WTC11 (cell line): Measurements from ENCODE around the gene CIDEB. TPM values are rescaled to one million over a fixed set of nuclear protein-coding genes. Genes with fewer than 3 reads are reported as not detected.

Source experiments
- ATAC-seq: fragments of 200-7000 bp; cut with Tn5 transposase; 2 replicates; pipeline ENCODE4 v1.10.0; 2021; ENCODE audit warnings: mild to moderate bottlenecking, moderate library complexity
- CTCF ChIA-PET: fragments of 300-600 bp; sonication (Branson Sonifier 250); formaldehyde crosslinking; loops from one replicate; lab custom pipeline; 2021; ENCODE audit warnings: antibody characterized with exemption; lab: Charles Lee
- POLR2A ChIA-PET: fragments of 350-600 bp; sonication (Branson Sonifier 250); formaldehyde crosslinking; loops from one replicate; lab custom pipeline; 2021; ENCODE audit warnings: antibody characterized with exemption; lab: Charles Lee
- DNase-seq: peaks from one replicate; pipeline ENCODE4 v3.0.0; 2021; ENCODE audit warnings: low spot score
- H3K27ac Mint-ChIP-seq: 2 replicates; pipeline ENCODE4 v1.8.0; 2021; ENCODE audit warnings: mixed read lengths
- H3K27me3 Mint-ChIP-seq: 2 replicates; pipeline ENCODE4 v1.8.0; 2021; ENCODE audit warnings: low read depth, mild to moderate bottlenecking, moderate library complexity, mixed read lengths
- H3K36me3 Mint-ChIP-seq: 2 replicates; pipeline ENCODE4 v1.8.0; 2021; ENCODE audit warnings: mixed read lengths
- H3K4me1 Mint-ChIP-seq: 2 replicates; pipeline ENCODE4 v1.8.0; 2022; ENCODE audit warnings: mixed read lengths
- H3K4me3 Mint-ChIP-seq: 2 replicates; pipeline ENCODE4 v1.8.0; 2021; ENCODE audit warnings: mild to moderate bottlenecking, moderate library complexity, mixed read lengths
- H3K9me3 Mint-ChIP-seq: 2 replicates; pipeline ENCODE4 v1.8.0; 2021; ENCODE audit warnings: mixed read lengths
- FOXK1 ChIP-seq: sonication (generic); formaldehyde crosslinking; IDR thresholded peaks from 2 replicates; pipeline ENCODE4 v1.8.0; 2022; ENCODE audit warnings: mild to moderate bottlenecking, moderate library complexity, missing genetic modification reagents
- GABPB1 ChIP-seq: sonication (generic); formaldehyde crosslinking; IDR thresholded peaks from 2 replicates; pipeline ENCODE4 v1.8.1; 2023; ENCODE audit warnings: mild to moderate bottlenecking, missing genetic modification reagents
- NFE2L1 ChIP-seq: sonication (generic); formaldehyde crosslinking; IDR thresholded peaks from 2 replicates; pipeline ENCODE4 v1.8.1; 2023; ENCODE audit warnings: missing genetic modification reagents
- NR3C1 ChIP-seq: sonication (generic); formaldehyde crosslinking; conservative IDR thresholded peaks from 2 replicates; pipeline ENCODE4 v1.8.1; 2023; ENCODE audit warnings: low read depth, mild to moderate bottlenecking, missing genetic modification reagents
- ZNF317 ChIP-seq: sonication (generic); formaldehyde crosslinking; IDR thresholded peaks from 2 replicates; pipeline ENCODE4 v1.8.1; 2023; ENCODE audit warnings: low read depth, mild to moderate bottlenecking, moderate library complexity, missing genetic modification reagents, borderline replicate concordance
- total RNA-seq: library from RNA; stranded (reverse); gene quantifications from 3 replicates; pipeline ENCODE4 v1.2.3, GENCODE V29; 2021
- TF ChIP-seq, protein P1 (sequence below): sonication (generic); formaldehyde crosslinking; IDR thresholded peaks from 2 replicates; pipeline ENCODE4 v1.8.1; 2023; ENCODE audit warnings: mild to moderate bottlenecking, missing genetic modification reagents, borderline replicate concordance
- TF ChIP-seq, protein P2 (sequence below): sonication (generic); formaldehyde crosslinking; IDR thresholded peaks from 2 replicates; pipeline ENCODE4 v1.8.1; 2022; ENCODE audit warnings: low read depth, missing genetic modification reagents, borderline replicate concordance
- TF ChIP-seq, protein P3 (sequence below): fragments of 250-450 bp; sonication (Bioruptor Pico); IDR thresholded peaks from 2 replicates; pipeline ENCODE4 v1.9.0; 2021; ENCODE audit warnings: mild to moderate bottlenecking
- TF ChIP-seq, protein P4 (sequence below): sonication (generic); formaldehyde crosslinking; IDR thresholded peaks from 2 replicates; pipeline ENCODE4 v1.8.1; 2023; ENCODE audit warnings: mild to moderate bottlenecking, missing genetic modification reagents
- TF ChIP-seq, protein P5 (sequence below): sonication (generic); formaldehyde crosslinking; IDR thresholded peaks from 2 replicates; pipeline ENCODE4 v1.8.0; 2022; ENCODE audit warnings: mild to moderate bottlenecking, missing genetic modification reagents

Gene CIDEB
- total RNA-seq, 1 experiment from 2014 or later, result 4.7 TPM

DNA sequence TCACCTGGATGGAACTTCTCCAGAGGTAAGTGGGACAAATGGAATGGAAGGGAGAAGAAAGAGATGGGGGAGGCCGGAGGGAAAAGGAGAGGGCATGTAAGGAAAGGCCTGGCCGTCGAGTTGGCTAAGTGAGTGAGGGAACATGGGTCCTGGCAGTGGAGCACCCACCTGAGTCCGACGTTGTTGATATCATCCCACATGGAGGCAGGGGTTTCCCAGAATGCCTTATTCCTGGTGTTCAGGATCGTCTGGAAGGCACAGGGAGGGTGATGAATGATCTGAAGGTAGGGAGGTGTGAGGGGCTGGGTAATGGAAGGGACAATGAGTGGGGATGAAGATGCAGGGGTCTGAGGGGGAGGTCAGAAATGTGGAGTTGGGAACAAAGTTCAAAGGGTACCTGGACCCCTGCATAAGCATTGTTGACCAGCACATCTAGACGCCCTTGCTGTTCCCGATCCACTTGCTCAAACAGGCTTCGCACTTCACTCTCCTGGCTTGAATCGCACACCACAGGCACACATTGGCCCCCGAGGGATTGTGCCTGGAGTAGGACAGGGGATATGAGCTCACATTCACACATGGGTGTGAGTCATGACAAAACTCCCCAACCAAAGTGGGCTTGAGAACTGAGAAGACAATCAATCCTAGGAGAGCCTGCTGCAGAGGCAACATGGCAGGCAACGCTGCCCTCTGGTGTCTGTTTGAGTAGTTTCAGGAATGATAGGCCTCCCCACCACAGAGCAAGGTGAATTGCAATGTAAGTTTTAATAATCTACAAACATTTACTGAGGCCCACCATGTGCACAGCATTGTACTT is 11.2 kb downstream of the CIDEB start (continued):
- TF ChIP-seq, protein P1, sequence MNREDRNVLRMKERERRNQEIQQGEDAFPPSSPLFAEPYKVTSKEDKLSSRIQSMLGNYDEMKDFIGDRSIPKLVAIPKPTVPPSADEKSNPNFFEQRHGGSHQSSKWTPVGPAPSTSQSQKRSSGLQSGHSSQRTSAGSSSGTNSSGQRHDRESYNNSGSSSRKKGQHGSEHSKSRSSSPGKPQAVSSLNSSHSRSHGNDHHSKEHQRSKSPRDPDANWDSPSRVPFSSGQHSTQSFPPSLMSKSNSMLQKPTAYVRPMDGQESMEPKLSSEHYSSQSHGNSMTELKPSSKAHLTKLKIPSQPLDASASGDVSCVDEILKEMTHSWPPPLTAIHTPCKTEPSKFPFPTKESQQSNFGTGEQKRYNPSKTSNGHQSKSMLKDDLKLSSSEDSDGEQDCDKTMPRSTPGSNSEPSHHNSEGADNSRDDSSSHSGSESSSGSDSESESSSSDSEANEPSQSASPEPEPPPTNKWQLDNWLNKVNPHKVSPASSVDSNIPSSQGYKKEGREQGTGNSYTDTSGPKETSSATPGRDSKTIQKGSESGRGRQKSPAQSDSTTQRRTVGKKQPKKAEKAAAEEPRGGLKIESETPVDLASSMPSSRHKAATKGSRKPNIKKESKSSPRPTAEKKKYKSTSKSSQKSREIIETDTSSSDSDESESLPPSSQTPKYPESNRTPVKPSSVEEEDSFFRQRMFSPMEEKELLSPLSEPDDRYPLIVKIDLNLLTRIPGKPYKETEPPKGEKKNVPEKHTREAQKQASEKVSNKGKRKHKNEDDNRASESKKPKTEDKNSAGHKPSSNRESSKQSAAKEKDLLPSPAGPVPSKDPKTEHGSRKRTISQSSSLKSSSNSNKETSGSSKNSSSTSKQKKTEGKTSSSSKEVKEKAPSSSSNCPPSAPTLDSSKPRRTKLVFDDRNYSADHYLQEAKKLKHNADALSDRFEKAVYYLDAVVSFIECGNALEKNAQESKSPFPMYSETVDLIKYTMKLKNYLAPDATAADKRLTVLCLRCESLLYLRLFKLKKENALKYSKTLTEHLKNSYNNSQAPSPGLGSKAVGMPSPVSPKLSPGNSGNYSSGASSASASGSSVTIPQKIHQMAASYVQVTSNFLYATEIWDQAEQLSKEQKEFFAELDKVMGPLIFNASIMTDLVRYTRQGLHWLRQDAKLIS, result no peak
- TF ChIP-seq, all 79 proteins: peak for 1

DNA sequence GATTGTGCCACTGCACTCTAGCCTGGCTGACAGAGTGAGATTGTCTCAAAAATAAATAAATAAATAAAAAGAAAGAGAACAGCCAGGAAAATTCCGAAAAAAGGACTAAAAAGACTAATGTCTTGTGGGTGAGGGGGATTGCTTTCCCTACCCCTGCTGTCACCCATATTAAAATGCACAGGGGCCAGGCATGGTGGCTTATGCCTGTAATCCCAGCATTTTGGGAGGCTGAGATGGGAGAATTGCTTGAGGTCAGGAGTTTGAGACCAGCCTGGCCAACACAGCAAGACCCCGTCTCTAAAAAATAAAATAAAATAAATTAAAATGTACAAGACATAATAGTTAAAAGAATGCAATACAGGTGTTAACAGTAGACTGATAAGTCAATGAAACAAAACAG is 14.3 kb downstream of the CIDEB start:
- no peak for TF ChIP-seq ZNF317
- no peak for TF ChIP-seq NR3C1
- no peak for TF ChIP-seq GABPB1 (CRISPR knock-in tag)
- TF ChIP-seq, protein P2, sequence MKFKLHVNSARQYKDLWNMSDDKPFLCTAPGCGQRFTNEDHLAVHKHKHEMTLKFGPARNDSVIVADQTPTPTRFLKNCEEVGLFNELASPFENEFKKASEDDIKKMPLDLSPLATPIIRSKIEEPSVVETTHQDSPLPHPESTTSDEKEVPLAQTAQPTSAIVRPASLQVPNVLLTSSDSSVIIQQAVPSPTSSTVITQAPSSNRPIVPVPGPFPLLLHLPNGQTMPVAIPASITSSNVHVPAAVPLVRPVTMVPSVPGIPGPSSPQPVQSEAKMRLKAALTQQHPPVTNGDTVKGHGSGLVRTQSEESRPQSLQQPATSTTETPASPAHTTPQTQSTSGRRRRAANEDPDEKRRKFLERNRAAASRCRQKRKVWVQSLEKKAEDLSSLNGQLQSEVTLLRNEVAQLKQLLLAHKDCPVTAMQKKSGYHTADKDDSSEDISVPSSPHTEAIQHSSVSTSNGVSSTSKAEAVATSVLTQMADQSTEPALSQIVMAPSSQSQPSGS, result no peak
- H3K9me3 Mint-ChIP-seq, result no peaks in the 10 kb centered on the region
- ChIA-PET POLR2A (no interaction called here), CTCF (interaction anchor here (0.8 to 2.3 kb wide), 2 partner anchors 15 to 40 kb away, joined by 4 to 8 read pairs; partner anchors contain the start of gene CIDEB)
- peaks cover 6% of the 10 kb centered on the region for H3K4me1 Mint-ChIP-seq
- no peaks in the 10 kb centered on the region for H3K27me3 Mint-ChIP-seq
- DNase-seq (no peak), ATAC-seq (no peak)
- no peaks in the 10 kb centered on the region; the same call in none of the 2 replicates for H3K36me3 Mint-ChIP-seq
- H3K4me3 Mint-ChIP-seq, result no peak overlapping the region
- H3K27ac Mint-ChIP-seq, result no peak overlapping the region

DNA sequence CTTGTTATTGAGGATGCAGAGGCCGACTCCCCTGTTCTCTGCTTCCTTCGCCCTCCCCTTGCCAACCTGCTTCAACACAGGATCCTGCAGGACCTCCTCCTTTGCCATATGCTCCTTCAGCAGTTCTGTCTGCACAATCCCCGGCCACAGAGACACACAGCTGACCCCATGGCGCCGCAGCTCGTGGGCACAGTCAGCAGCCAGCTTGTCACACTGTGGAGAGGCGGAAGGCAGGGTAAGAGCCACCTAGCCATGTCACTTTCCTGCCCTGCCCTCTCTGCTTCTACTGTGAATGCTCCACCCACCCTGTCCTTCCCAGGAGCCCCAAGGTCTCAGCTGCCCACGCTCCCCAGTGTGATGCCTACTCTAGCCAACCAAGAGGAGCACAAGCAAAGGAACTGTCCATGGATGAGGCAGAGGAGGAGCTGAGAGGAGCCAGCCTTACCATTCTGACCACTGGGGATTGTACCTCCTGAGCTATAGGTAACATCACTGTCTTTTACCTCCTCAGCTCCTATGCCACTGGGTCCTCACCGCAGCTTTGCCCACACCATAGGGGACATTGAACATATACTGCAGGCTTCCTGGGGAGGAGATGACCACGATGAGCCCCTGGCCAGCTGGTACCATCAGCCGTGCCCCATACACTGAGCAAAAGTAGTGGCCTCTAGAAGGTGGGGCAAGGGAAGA is 15.5 kb downstream of the CIDEB start:
- POLR2A ChIA-PET, result no interaction called here
- TF ChIP-seq, protein P3, sequence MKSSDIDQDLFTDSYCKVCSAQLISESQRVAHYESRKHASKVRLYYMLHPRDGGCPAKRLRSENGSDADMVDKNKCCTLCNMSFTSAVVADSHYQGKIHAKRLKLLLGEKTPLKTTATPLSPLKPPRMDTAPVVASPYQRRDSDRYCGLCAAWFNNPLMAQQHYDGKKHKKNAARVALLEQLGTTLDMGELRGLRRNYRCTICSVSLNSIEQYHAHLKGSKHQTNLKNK (CRISPR knock-in tag), result no peak
- TF ChIP-seq, protein P4, sequence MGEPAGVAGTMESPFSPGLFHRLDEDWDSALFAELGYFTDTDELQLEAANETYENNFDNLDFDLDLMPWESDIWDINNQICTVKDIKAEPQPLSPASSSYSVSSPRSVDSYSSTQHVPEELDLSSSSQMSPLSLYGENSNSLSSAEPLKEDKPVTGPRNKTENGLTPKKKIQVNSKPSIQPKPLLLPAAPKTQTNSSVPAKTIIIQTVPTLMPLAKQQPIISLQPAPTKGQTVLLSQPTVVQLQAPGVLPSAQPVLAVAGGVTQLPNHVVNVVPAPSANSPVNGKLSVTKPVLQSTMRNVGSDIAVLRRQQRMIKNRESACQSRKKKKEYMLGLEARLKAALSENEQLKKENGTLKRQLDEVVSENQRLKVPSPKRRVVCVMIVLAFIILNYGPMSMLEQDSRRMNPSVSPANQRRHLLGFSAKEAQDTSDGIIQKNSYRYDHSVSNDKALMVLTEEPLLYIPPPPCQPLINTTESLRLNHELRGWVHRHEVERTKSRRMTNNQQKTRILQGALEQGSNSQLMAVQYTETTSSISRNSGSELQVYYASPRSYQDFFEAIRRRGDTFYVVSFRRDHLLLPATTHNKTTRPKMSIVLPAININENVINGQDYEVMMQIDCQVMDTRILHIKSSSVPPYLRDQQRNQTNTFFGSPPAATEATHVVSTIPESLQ, result no peak
- TF ChIP-seq, protein P5, sequence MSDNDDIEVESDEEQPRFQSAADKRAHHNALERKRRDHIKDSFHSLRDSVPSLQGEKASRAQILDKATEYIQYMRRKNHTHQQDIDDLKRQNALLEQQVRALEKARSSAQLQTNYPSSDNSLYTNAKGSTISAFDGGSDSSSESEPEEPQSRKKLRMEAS (CRISPR knock-in tag), result no peak
- TF ChIP-seq FOXK1 (CRISPR knock-in tag) (no peak), NFE2L1 (CRISPR knock-in tag) (no peak)
- Mint-ChIP-seq H3K4me3 (no peak overlapping the region), H3K36me3 (no peaks in the 10 kb centered on the region; the same call in none of the 2 replicates), H3K27ac (no peak overlapping the region), H3K4me1 (no peaks in the 10 kb centered on the region; the same call in 1 of the 2 replicates), H3K9me3 (no peaks in the 10 kb centered on the region), H3K27me3 (no peaks in the 10 kb centered on the region)
- no peak for ATAC-seq
- no peak for DNase-seq
- CTCF ChIA-PET, result interaction anchor here (1.2 to 2.3 kb wide), 3 partner anchors 16 to 50 kb away, joined by 3 to 8 read pairs (median 3); partner anchors contain the start of genes CIDEB, RABGGTA and TINF2
